Esophagus squamous epithelium (tissue), 4 donors: ENCODE data around the gene SGMS1.

ENCODE experiments used
- CTCF ChIP-seq, 6 experiments: fragments of 450-650 bp in 4 of 6; fragments of 200-600 bp in 2 of 6; sonication (generic) in 2 of 6; IDR thresholded peaks; one replicate each; pipeline ENCODE4 v1.5.1; 2016 to 2019; ENCODE audit warnings: antibody characterized with exemption in 6 of 6, mild to moderate bottlenecking in 4 of 6, moderate library complexity in 4 of 6
- POLR2A ChIP-seq, 4 donors: fragments of 450-650 bp; IDR thresholded peaks; one replicate each; pipeline ENCODE4 v1.6.1; 2017; ENCODE audit warnings: antibody characterized with exemption in 4 of 4, mild to moderate bottlenecking in 4 of 4, moderate library complexity in 3 of 4

GRCh38 chr10:50541921-50542320 is 81.8 kb downstream of the SGMS1 start:
- no peak for TF ChIP-seq CTCF (IDR thresholded peaks at IDR 0.05)
- TF ChIP-seq POLR2A (IDR thresholded peaks at IDR 0.05): no peak
